Left ventricle myocardium inferior (tissue), 1 donor: ENCODE data around the gene LHFPL2. TPM values are rescaled to one million over a fixed set of nuclear protein-coding genes. Genes with fewer than 3 reads are reported as not detected.
A peak's percentile ranks its signal among the peaks of the same experiment; 100 is the strongest.

Source experiments
- DNase-seq: peaks from one replicate; pipeline ENCODE4 v3.0.0-alpha.2; 2020
- H3K27ac ChIP-seq: fragments of 200-600 bp; replicated peaks from 2 replicates; pipeline ENCODE4 v1.8.0; 2021
- H3K27me3 ChIP-seq: fragments of 200-600 bp; 2 replicates; pipeline ENCODE4 v1.8.0; 2021; ENCODE audit warnings: low read depth
- H3K36me3 ChIP-seq: fragments of 200-600 bp; 2 replicates; pipeline ENCODE4 v1.8.0; 2021
- H3K4me1 ChIP-seq: fragments of 200-600 bp; 2 replicates; pipeline ENCODE4 v1.8.0; 2021
- H3K4me3 ChIP-seq: fragments of 200-600 bp; 2 replicates; pipeline ENCODE4 v1.8.0; 2021; ENCODE audit warnings: mild to moderate bottlenecking, moderate library complexity
- H3K9me3 ChIP-seq: fragments of 200-600 bp; replicated peaks from 2 replicates; pipeline ENCODE4 v1.8.0; 2021
- CTCF ChIP-seq: fragments of 200-600 bp; IDR thresholded peaks from 2 replicates; pipeline ENCODE4 v1.8.0; 2021; ENCODE audit warnings: antibody characterized with exemption, mild to moderate bottlenecking, borderline replicate concordance
- intact Hi-C: fragments of 100-400 bp; cut with micrococcal nuclease; formaldehyde crosslinking; loops from one replicate; pipeline ENCODE4 v1.11.0; 2022
- total RNA-seq: library from RNA; stranded (reverse); fragmentation: NEBNext Ultra II Directional; extraction: Animal tissue kit (Norgen Biotek cat#: 25700); gene quantifications from one replicate; pipeline ENCODE4 v1.2.1, GENCODE V29; 2021
- donor health status: DM: no; HTN: yes; CAD: no; lungs with severe emphysema.

The LHFPL2 gene
- total RNA-seq, 1 donor from 2014 or later, result 5.0 TPM

- DNase-seq, result no peak
- peaks cover 23% of the 10 kb centered on the region for H3K4me1 ChIP-seq
- no peak for TF ChIP-seq CTCF
These were observed 12.5 kb upstream of the LHFPL2 start for GRCh38 chr5:78661044-78661443.

GRCh38 chr5:78660401-78660800 is 11.8 kb upstream of the LHFPL2 start:
- no peak overlapping the region for H3K4me3 ChIP-seq
- peak overlapping the region; percentile 69 for H3K27ac ChIP-seq
- no peaks in the 10 kb centered on the region for H3K36me3 ChIP-seq
- no peak for TF ChIP-seq CTCF
- H3K9me3 ChIP-seq, result no peaks in the 10 kb centered on the region
- no peaks in the 10 kb centered on the region for H3K27me3 ChIP-seq
- no peak for DNase-seq
- peaks cover 23% of the 10 kb centered on the region for H3K4me1 ChIP-seq
- intact Hi-C loops, result no loop called here

More at GRCh38 chr5:78661044-78661443, 12.5 kb upstream of the LHFPL2 start:
- Histone ChIP-seq H3K4me3 (no peak overlapping the region), H3K27me3 (no peaks in the 10 kb centered on the region), H3K27ac (no peak overlapping the region), H3K36me3 (no peaks in the 10 kb centered on the region), H3K9me3 (no peaks in the 10 kb centered on the region)
- intact Hi-C loops, result no loop called here

- TF ChIP-seq CTCF, result no peak
- Histone ChIP-seq H3K9me3 (no peaks in the 10 kb centered on the region), H3K36me3 (no peaks in the 10 kb centered on the region), H3K4me3 (no peak overlapping the region), H3K27ac (peak overlapping the region; percentile 69), H3K4me1 (peaks cover 23% of the 10 kb centered on the region), H3K27me3 (no peaks in the 10 kb centered on the region)
- no peak for DNase-seq
- intact Hi-C loops, result no loop called here
These were observed 11.1 kb upstream of the LHFPL2 start for GRCh38 chr5:78659714-78660113.

- no peak overlapping the region for H3K4me3 ChIP-seq
- no peaks in the 10 kb centered on the region for H3K36me3 ChIP-seq
- H3K27me3 ChIP-seq, result no peaks in the 10 kb centered on the region
- no peak for DNase-seq
- TF ChIP-seq CTCF, result no peak
- intact Hi-C loops, result no loop called here
- H3K9me3 ChIP-seq, result no peaks in the 10 kb centered on the region
- peaks cover 23% of the 10 kb centered on the region for H3K4me1 ChIP-seq
- peak overlapping the region; percentile 69 for H3K27ac ChIP-seq
These were observed 10.5 kb upstream of the LHFPL2 start for GRCh38 chr5:78659114-78659513.

GRCh38 chr5:78657201-78657600 is 8.6 kb upstream of the LHFPL2 start:
- intact Hi-C loops, result no loop called here
- Histone ChIP-seq H3K27ac (no peak overlapping the region), H3K36me3 (no peaks in the 10 kb centered on the region), H3K9me3 (no peaks in the 10 kb centered on the region), H3K4me1 (peaks cover 23% of the 10 kb centered on the region), H3K27me3 (no peaks in the 10 kb centered on the region), H3K4me3 (no peak overlapping the region)
- no peak for DNase-seq
- no peak for TF ChIP-seq CTCF

GRCh38 chr5:78655746-78656290 is 7.2 kb upstream of the LHFPL2 start:
- Histone ChIP-seq H3K27me3 (no peaks in the 10 kb centered on the region), H3K9me3 (no peaks in the 10 kb centered on the region), H3K4me3 (no peak overlapping the region), H3K4me1 (peaks cover 23% of the 10 kb centered on the region), H3K27ac (no peak overlapping the region), H3K36me3 (no peaks in the 10 kb centered on the region)
- DNase-seq, result no peak
- intact Hi-C loops, result no loop called here
- no peak for TF ChIP-seq CTCF
